H1 (cell line): ENCODE measurements around the gene DSG2. TPM values are rescaled to one million over a fixed set of nuclear protein-coding genes. Genes with fewer than 3 reads are reported as not detected.

Experiments used
- CTCF ChIA-PET: fragments of 300-600 bp; sonication (Branson Sonifier 250); formaldehyde crosslinking; loops from one replicate; lab custom pipeline; 2021; ENCODE audit not compliant: partially characterized antibody; lab: Charles Lee
- POLR2A ChIA-PET: fragments of 300-600 bp; sonication (Branson Sonifier 250); formaldehyde crosslinking; loops from one replicate; lab custom pipeline; 2021; ENCODE audit warnings: inconsistent platforms; ENCODE audit not compliant: partially characterized antibody; lab: Charles Lee
- DNase-seq, 2 experiments: peaks; one replicate each; pipeline versions ENCODE4 v3.0.0 to v3.0.0-alpha.2; 2010 to 2022; ENCODE audit warnings: low spot score in 2 of 2, low read depth in 1 of 2, mixed read lengths in 1 of 2
- FAIRE-seq: peaks from 2 replicates; lab custom pipeline; 2011; peaks lifted over from hg19 to GRCh38; lab: Jason Lieb, UNC
- H2AFZ ChIP-seq: 2 replicates; pipeline ENCODE4 v1.8.1; 2012; ENCODE audit warnings: low read length, inconsistent platforms
- H2AK5ac ChIP-seq: 2 replicates; pipeline ENCODE4 v1.6.1; 2013; ENCODE audit warnings: low read depth, low read length
- H2BK120ac ChIP-seq: replicated peaks from 2 replicates; pipeline ENCODE3; 2013; ENCODE audit warnings: low read depth, low read length, inconsistent platforms
- H2BK12ac ChIP-seq: 2 replicates; pipeline ENCODE4 v1.6.1; 2013; ENCODE audit warnings: low read depth, low read length
- H2BK15ac ChIP-seq: 2 replicates; pipeline ENCODE4 v1.6.1; 2013; ENCODE audit warnings: low read length
- H2BK20ac ChIP-seq: 2 replicates; pipeline ENCODE4 v1.6.1; 2013; ENCODE audit warnings: low read length
- H2BK5ac ChIP-seq: 2 replicates; pipeline ENCODE4 v1.6.1; 2013; ENCODE audit warnings: low read depth, low read length
- H3K14ac ChIP-seq: 2 replicates; pipeline ENCODE4 v1.6.1; 2013; ENCODE audit warnings: inconsistent platforms; ENCODE audit not compliant: insufficient read length
- H3K18ac ChIP-seq: 2 replicates; pipeline ENCODE4 v1.6.1; 2013; ENCODE audit warnings: low read length; ENCODE audit errors: extremely low read depth
- H3K23ac ChIP-seq: 2 replicates; pipeline ENCODE4 v1.6.1; 2013; ENCODE audit warnings: inconsistent platforms; ENCODE audit not compliant: insufficient read length
- H3K23me2 ChIP-seq: 2 replicates; pipeline ENCODE4 v1.6.1; 2013; ENCODE audit warnings: low read depth, low read length
- H3K27ac ChIP-seq: 2 replicates; pipeline ENCODE4 v1.6.1; 2011; ENCODE audit warnings: low read depth, low read length, inconsistent platforms
- H3K27me3 ChIP-seq, 4 experiments: replicated peaks in 1 of 4; 1 replicate in 1 of 4; 2 replicates in 3 of 4; pipeline versions ENCODE4 v1.6.1 to v1.8.1; 2011 to 2013; ENCODE audit warnings: low read length in 3 of 4, mild to moderate bottlenecking in 3 of 4, inconsistent platforms in 2 of 4, mixed read lengths in 2 of 4, moderate library complexity in 1 of 4; ENCODE audit not compliant: control insufficient read depth in 3 of 4, insufficient read depth in 3 of 4; ENCODE audit errors: extremely low read depth in 1 of 4
- H3K36me3 ChIP-seq, 4 experiments: 2 replicates each; pipeline versions ENCODE4 v1.6.1 to v1.8.1; 2011 to 2013; ENCODE audit warnings: mild to moderate bottlenecking in 4 of 4, low read length in 3 of 4, moderate library complexity in 2 of 4, control low read depth in 1 of 4, inconsistent platforms in 1 of 4; ENCODE audit not compliant: insufficient read depth in 4 of 4, control insufficient read depth in 2 of 4
- H3K4ac ChIP-seq: replicated peaks from 2 replicates; pipeline ENCODE3; 2013; ENCODE audit warnings: low read length, low read depth, mixed read lengths, inconsistent platforms; ENCODE audit not compliant: insufficient read length
- H3K4me1 ChIP-seq, 4 experiments: replicated peaks in 1 of 4; 1 replicate in 1 of 4; 2 replicates in 3 of 4; pipeline versions ENCODE4 v1.6.1 to v1.8.1; 2011 to 2013; ENCODE audit warnings: low read length in 3 of 4, inconsistent platforms in 2 of 4, mixed read lengths in 1 of 4; ENCODE audit not compliant: insufficient read depth in 4 of 4, control insufficient read depth in 3 of 4
- H3K4me2 ChIP-seq, 2 experiments: 2 replicates each; pipeline versions ENCODE4 v1.6.1 to v1.8.1; 2011 to 2013; ENCODE audit warnings: low read depth in 2 of 2, low read length in 2 of 2, control low read depth in 1 of 2, inconsistent platforms in 1 of 2, mild to moderate bottlenecking in 1 of 2; ENCODE audit not compliant: insufficient read depth in 1 of 2
- H3K4me3 ChIP-seq, 4 experiments: fragments of 200-600, 300-600 bp in 1 of 4; sonication (generic), shearing (Covaris generic), sonication (Bioruptor Twin) in 1 of 4; 2 replicates each; pipeline versions ENCODE4 v1.5.1 to v1.8.1; 2011 to 2016; ENCODE audit warnings: low read length in 4 of 4, low read depth in 3 of 4, control low read depth in 2 of 4, inconsistent platforms in 2 of 4, mild to moderate bottlenecking in 2 of 4, mixed read lengths in 1 of 4, moderate library complexity in 1 of 4; ENCODE audit not compliant: insufficient read depth in 2 of 4; ENCODE audit errors: extremely low read depth in 1 of 4
- H3K56ac ChIP-seq: replicated peaks from 2 replicates; pipeline ENCODE3; 2013; ENCODE audit warnings: low read depth, mild to moderate bottlenecking, mixed read lengths, low read length, inconsistent platforms; ENCODE audit not compliant: insufficient read length
- H3K79me1 ChIP-seq: 2 replicates; pipeline ENCODE4 v1.6.1; 2013; ENCODE audit warnings: low read depth, low read length, control low read depth
- H3K79me2 ChIP-seq, 2 experiments: 2 replicates each; pipeline versions ENCODE4 v1.6.1 to v1.8.1; 2012 to 2013; ENCODE audit warnings: low read length in 2 of 2, mild to moderate bottlenecking in 2 of 2, inconsistent platforms in 1 of 2; ENCODE audit not compliant: insufficient read depth in 2 of 2, control insufficient read depth in 1 of 2
- H3K9ac ChIP-seq, 4 experiments: replicated peaks in 1 of 4; 1 replicate in 1 of 4; 2 replicates in 3 of 4; pipeline versions ENCODE4 v1.6.1 to v1.8.1; 2011 to 2013; ENCODE audit warnings: low read depth in 3 of 4, low read length in 3 of 4, control low read depth in 2 of 4, mild to moderate bottlenecking in 2 of 4, moderate library complexity in 2 of 4, inconsistent platforms in 1 of 4; ENCODE audit errors: extremely low read depth in 1 of 4
- H3K9me3 ChIP-seq, 2 experiments: 2 replicates each; pipeline versions ENCODE4 v1.6.1 to v1.8.1; 2012 to 2013; ENCODE audit warnings: mild to moderate bottlenecking in 2 of 2, moderate library complexity in 2 of 2, control low read depth in 1 of 2, inconsistent platforms in 1 of 2, low read depth in 1 of 2, low read length in 1 of 2, mixed read lengths in 1 of 2; ENCODE audit not compliant: insufficient read depth in 2 of 2
- H4K20me1 ChIP-seq, 2 experiments: replicated peaks in 1 of 2; 2 replicates each; pipeline versions ENCODE3 to v1.8.1; 2011 to 2013; ENCODE audit warnings: inconsistent platforms in 2 of 2, low read length in 2 of 2, mild to moderate bottlenecking in 1 of 2; ENCODE audit not compliant: insufficient read depth in 2 of 2, control insufficient read depth in 1 of 2
- H4K5ac ChIP-seq: 2 replicates; pipeline ENCODE4 v1.6.1; 2013; ENCODE audit warnings: low read length, low read depth, mixed read lengths, inconsistent platforms; ENCODE audit not compliant: insufficient read length
- H4K8ac ChIP-seq: 2 replicates; pipeline ENCODE4 v1.8.0; 2013; ENCODE audit warnings: mild to moderate bottlenecking, moderate library complexity, low read length, inconsistent platforms; ENCODE audit not compliant: insufficient read depth; ENCODE audit errors: extremely low read depth
- H4K91ac ChIP-seq: replicated peaks from 2 replicates; pipeline ENCODE3; 2013; ENCODE audit warnings: low read length, mixed read lengths, inconsistent platforms; ENCODE audit not compliant: insufficient read length
- BCL11A ChIP-seq, 2 experiments: IDR thresholded peaks; one replicate each; pipeline ENCODE4 v1.6.1; 2011; ENCODE audit warnings: low read depth in 2 of 2, low read length in 2 of 2, mild to moderate bottlenecking in 2 of 2
- CBX5 ChIP-seq: fragments of 300-800, 300-1000 bp; sonication (generic); IDR thresholded peaks from 2 replicates; pipeline ENCODE4 v1.7.1; 2016; ENCODE audit warnings: antibody characterized with exemption, low read length, low read depth
- CBX8 ChIP-seq: fragments of 300-800, 300-1000 bp; sonication (generic); IDR thresholded peaks from 2 replicates; pipeline ENCODE4 v1.7.1; 2016; ENCODE audit warnings: low read depth, low read length, borderline replicate concordance
- CEBPB ChIP-seq: IDR thresholded peaks from 2 replicates; pipeline ENCODE4 v1.6.1; 2012; ENCODE audit warnings: low read depth, low read length
- CREB1 ChIP-seq: IDR thresholded peaks from 2 replicates; pipeline ENCODE4 v1.6.1; 2012; ENCODE audit warnings: inconsistent platforms
- CTCF ChIP-seq, 3 experiments: IDR thresholded peaks; 1 replicate in 2 of 3; 2 replicates in 1 of 3; pipeline versions ENCODE4 v1.5.1 to v1.6.1; 2011; ENCODE audit warnings: low read length in 3 of 3, mild to moderate bottlenecking in 3 of 3, inconsistent platforms in 2 of 3, low read depth in 1 of 3, moderate library complexity in 1 of 3; ENCODE audit not compliant: insufficient read depth in 1 of 3; ENCODE audit errors: control extremely low read depth in 1 of 3
- FOSL1 ChIP-seq: IDR thresholded peaks from 2 replicates; pipeline ENCODE4 v1.6.1; 2011; ENCODE audit warnings: mild to moderate bottlenecking, low read depth, low read length, moderate library complexity; ENCODE audit not compliant: insufficient read depth
- GTF2F1 ChIP-seq: IDR thresholded peaks from 2 replicates; pipeline ENCODE4 v1.6.1; 2012; ENCODE audit warnings: low read depth, low read length, improper control_type of control experiment, borderline replicate concordance
- TBP ChIP-seq: IDR thresholded peaks from 2 replicates; pipeline ENCODE4 v1.6.1; 2011; ENCODE audit warnings: low read depth, low read length, improper control_type of control experiment
- WGBS, 2 experiments: shearing (Covaris generic) in 1 of 2; methylation state at CpG; one replicate each; pipeline versions ENCODE4 v1.1.6 to v1.1.7; 2013 to 2015; ENCODE audit warnings: low lambda C conversion rate in 2 of 2, mixed read lengths in 2 of 2, inconsistent platforms in 1 of 2, low coverage in 1 of 2, missing lambda C conversion rate in 1 of 2; ENCODE audit not compliant: insufficient replicate concordance in 2 of 2, insufficient coverage in 1 of 2, insufficient read length in 1 of 2; ENCODE audit errors: extremely low coverage in 1 of 2, missing lambda C conversion rate in 1 of 2; 5-methylcytosine and 5-hydroxymethylcytosine counted together
- polyA plus RNA-seq, 7 experiments: library from polyadenylated mRNA; depleted of rRNA in 3 of 7; stranded (reverse) in 5 of 7; unstranded in 2 of 7; fragments of >200 nt in 5 of 7; fragments of 200-250 nt in 2 of 7; gene quantifications; 1 replicate in 5 of 7; 2 replicates in 1 of 7; 4 replicates in 1 of 7; pipeline versions ENCODE4 v1.2.1 to v1.2.3, GENCODE V29; 2011 to 2013; ENCODE audit warnings: missing spikeins in 2 of 7, mixed read lengths in 2 of 7
- total RNA-seq: library from RNA; stranded (reverse); fragmentation: NEBNext Ultra II Directional; extraction: Animal tissue kit (Norgen Biotek cat#: 25700); gene quantifications from 2 replicates; pipeline ENCODE4 v1.2.1, GENCODE V29; 2021

The DSG2 gene
- total and polyA plus RNA-seq, 2 of the 8 experiments (the other 6 are each of a cell fraction or from before 2014, with no cell fraction given) = 60.1 to 144 TPM

- Histone ChIP-seq H4K20me1 (no peaks in the 10 kb centered on the region), H3K27me3 (no peaks in the 10 kb centered on the region), H2BK20ac (no peak overlapping the region), H3K79me1 (no peaks in the 10 kb centered on the region), H2BK12ac (no peak overlapping the region), H3K14ac (no peak overlapping the region)
- POLR2A ChIA-PET = no interaction called here
- 100% methylated on average over 2 of the region's 2 CpGs; no CpG with 5 or more reads in 1 of the 2 experiments for WGBS, 2 experiments
- TF ChIP-seq CTCF (IDR thresholded peaks at IDR 0.05; ENCODE audit: control extremely low read depth in 1 of 3, insufficient read depth in 1 of 3, low read depth in 1 of 3, low read length in 3 of 3) = no peak
- no peak for TF ChIP-seq BCL11A (IDR thresholded peaks at IDR 0.05; ENCODE audit: low read depth in 2 of 2, low read length in 2 of 2)
- no peak for TF ChIP-seq TBP
- TF ChIP-seq CEBPB = no peak
- no peak for TF ChIP-seq GTF2F1
- TF ChIP-seq FOSL1 = no peak
- no peak for TF ChIP-seq CBX5
- TF ChIP-seq CREB1 = no peak
- no peak for TF ChIP-seq CBX8
- TF ChIP-seq, all 59 proteins: peak for 0
- no peak overlapping the region for H2BK120ac ChIP-seq
- H2BK15ac ChIP-seq = no peak overlapping the region
- DNase-seq (no peak), FAIRE-seq (no peak)
- H3K36me3 ChIP-seq = no peaks in the 10 kb centered on the region
- H2BK5ac ChIP-seq = no peak overlapping the region
- H3K9ac ChIP-seq = no peak overlapping the region
- H2AFZ ChIP-seq = no peak overlapping the region
- no peaks in the 10 kb centered on the region for H3K9me3 ChIP-seq
- CTCF ChIA-PET = interaction anchor here (1.1 kb wide), 1 partner anchor 143 kb away, joined by 4 read pairs; no protein-coding TSS in a partner anchor
- no peak overlapping the region for H3K4me2 ChIP-seq
- no peak overlapping the region for H3K56ac ChIP-seq
- no peak overlapping the region for H3K4ac ChIP-seq
- H2AK5ac ChIP-seq = no peak overlapping the region
- no peak overlapping the region for H3K18ac ChIP-seq
- H3K23me2 ChIP-seq = no peaks in the 10 kb centered on the region
- H3K27ac ChIP-seq = no peak overlapping the region
- H3K4me3 ChIP-seq = no peak overlapping the region
- no peak overlapping the region for H4K8ac ChIP-seq
- no peaks in the 10 kb centered on the region for H3K79me2 ChIP-seq
- no peak overlapping the region for H4K91ac ChIP-seq
- no peak overlapping the region for H4K5ac ChIP-seq
- no peak overlapping the region for H3K23ac ChIP-seq
- no peaks in the 10 kb centered on the region for H3K4me1 ChIP-seq
These were observed 81.4 kb downstream of the DSG2 start for GRCh38 chr18:31579375-31579774.
